SJSA1 (cell line): Measurements from ENCODE around the gene PEPD. TPM values are rescaled to one million over a fixed set of nuclear protein-coding genes. Genes with fewer than 3 reads are reported as not detected.

Experiments used
- DNase-seq, 2 experiments: peaks; one replicate each; pipeline ENCODE4 v3.0.0-alpha.2; 2015 to 2020; ENCODE audit warnings: low spot score in 2 of 2, low read depth in 1 of 2
- H3K27ac ChIP-seq: fragments of 250-450 bp; sonication (Bioruptor Pico); 2 replicates; pipeline ENCODE4 v1.5.1; 2020; ENCODE audit warnings: mild to moderate bottlenecking, moderate library complexity
- H3K27me3 ChIP-seq: fragments of 250-450 bp; sonication (Bioruptor Pico); replicated peaks from 2 replicates; pipeline ENCODE4 v1.5.1; 2020; ENCODE audit warnings: mild to moderate bottlenecking, moderate library complexity
- H3K36me3 ChIP-seq: fragments of 250-450 bp; sonication (Bioruptor Pico); 2 replicates; pipeline ENCODE4 v1.5.1; 2020; ENCODE audit warnings: mild to moderate bottlenecking
- H3K4me1 ChIP-seq: fragments of 250-450 bp; sonication (Bioruptor Pico); replicated peaks from 2 replicates; pipeline ENCODE4 v1.6.1; 2021; ENCODE audit warnings: mild to moderate bottlenecking
- H3K4me3 ChIP-seq: fragments of 250-450 bp; sonication (Bioruptor Pico); 2 replicates; pipeline ENCODE4 v1.5.1; 2020; ENCODE audit warnings: mild to moderate bottlenecking
- H3K9me3 ChIP-seq: fragments of 250-450 bp; sonication (Bioruptor Pico); replicated peaks from 2 replicates; pipeline ENCODE4 v1.5.1; 2020; ENCODE audit warnings: mild to moderate bottlenecking
- total RNA-seq: library from RNA; depleted of rRNA; stranded (reverse); fragments of >200 nt; shearing (Covaris generic); gene quantifications from 2 replicates; pipeline ENCODE4 v1.2.3, GENCODE V29; 2014

Gene PEPD
- total RNA-seq, 1 experiment from 2014 or later = 137 TPM

GRCh38 chr19:33505148-33505547, 16.4 kb downstream of the PEPD start:
- no peaks in the 10 kb centered on the region for H3K9me3 ChIP-seq
- no peak for DNase-seq
- no peak overlapping the region for H3K4me3 ChIP-seq
- H3K27ac ChIP-seq = no peak overlapping the region
- H3K4me1 ChIP-seq = no peaks in the 10 kb centered on the region
- no peaks in the 10 kb centered on the region for H3K27me3 ChIP-seq
- peaks cover 42% of the 10 kb centered on the region for H3K36me3 ChIP-seq

GRCh38 chr19:33504058-33504444, 17.5 kb downstream of the PEPD start:
- H3K36me3 ChIP-seq = peaks cover 39% of the 10 kb centered on the region
- H3K27me3 ChIP-seq = no peaks in the 10 kb centered on the region
- no peaks in the 10 kb centered on the region for H3K9me3 ChIP-seq
- DNase-seq = no peak
- no peaks in the 10 kb centered on the region for H3K4me1 ChIP-seq
- no peak overlapping the region for H3K27ac ChIP-seq
- H3K4me3 ChIP-seq = no peak overlapping the region

- Histone ChIP-seq H3K9me3 (no peaks in the 10 kb centered on the region), H3K4me3 (no peak overlapping the region), H3K36me3 (peaks cover 37% of the 10 kb centered on the region), H3K27me3 (no peaks in the 10 kb centered on the region), H3K27ac (no peak overlapping the region), H3K4me1 (no peaks in the 10 kb centered on the region)
- DNase-seq = no peak
These were observed 18.0 kb downstream of the PEPD start for GRCh38 chr19:33503433-33504057.

GRCh38 chr19:33503030-33503429, 18.6 kb downstream of the PEPD start:
- Histone ChIP-seq H3K4me1 (no peaks in the 10 kb centered on the region), H3K9me3 (no peaks in the 10 kb centered on the region), H3K4me3 (no peak overlapping the region), H3K27me3 (no peaks in the 10 kb centered on the region), H3K36me3 (peaks cover 35% of the 10 kb centered on the region), H3K27ac (no peak overlapping the region)
- DNase-seq = no peak

GRCh38 chr19:33502521-33502920, 19.1 kb downstream of the PEPD start:
- Histone ChIP-seq H3K27me3 (no peaks in the 10 kb centered on the region), H3K27ac (no peak overlapping the region), H3K9me3 (no peaks in the 10 kb centered on the region), H3K4me3 (no peak overlapping the region), H3K36me3 (peaks cover 38% of the 10 kb centered on the region), H3K4me1 (no peaks in the 10 kb centered on the region)
- DNase-seq = no peak

- Histone ChIP-seq H3K27ac (no peak overlapping the region), H3K36me3 (peaks cover 43% of the 10 kb centered on the region), H3K27me3 (no peaks in the 10 kb centered on the region), H3K9me3 (no peaks in the 10 kb centered on the region), H3K4me1 (no peaks in the 10 kb centered on the region), H3K4me3 (no peak overlapping the region)
- DNase-seq = no peak
These were observed 19.8 kb downstream of the PEPD start for GRCh38 chr19:33501693-33502356.

- Histone ChIP-seq H3K36me3 (peaks cover 39% of the 10 kb centered on the region), H3K9me3 (no peaks in the 10 kb centered on the region), H3K27me3 (no peaks in the 10 kb centered on the region), H3K4me1 (no peaks in the 10 kb centered on the region), H3K4me3 (no peak overlapping the region), H3K27ac (no peak overlapping the region)
- no peak for DNase-seq
These were observed 20.6 kb downstream of the PEPD start for GRCh38 chr19:33500991-33501390.

- H3K9me3 ChIP-seq = no peaks in the 10 kb centered on the region
- H3K4me3 ChIP-seq = no peak overlapping the region
- H3K4me1 ChIP-seq = no peaks in the 10 kb centered on the region
- H3K27ac ChIP-seq = no peak overlapping the region
- H3K36me3 ChIP-seq = peaks cover 39% of the 10 kb centered on the region
- no peak for DNase-seq
- no peaks in the 10 kb centered on the region for H3K27me3 ChIP-seq
These were observed 21.0 kb downstream of the PEPD start for GRCh38 chr19:33500586-33500985.

GRCh38 chr19:33499671-33500506, 21.7 kb downstream of the PEPD start:
- Histone ChIP-seq H3K9me3 (no peaks in the 10 kb centered on the region), H3K4me3 (no peak overlapping the region), H3K4me1 (no peaks in the 10 kb centered on the region), H3K27me3 (no peaks in the 10 kb centered on the region), H3K36me3 (peaks cover 39% of the 10 kb centered on the region), H3K27ac (no peak overlapping the region)
- DNase-seq = no peak

GRCh38 chr19:33499248-33499647, 22.3 kb downstream of the PEPD start:
- Histone ChIP-seq H3K27me3 (no peaks in the 10 kb centered on the region), H3K4me1 (no peaks in the 10 kb centered on the region), H3K27ac (no peak overlapping the region), H3K4me3 (no peak overlapping the region), H3K9me3 (no peaks in the 10 kb centered on the region), H3K36me3 (peaks cover 38% of the 10 kb centered on the region)
- no peak for DNase-seq

GRCh38 chr19:33498391-33499000, 23.1 kb downstream of the PEPD start:
- H3K4me1 ChIP-seq = no peaks in the 10 kb centered on the region
- peaks cover 35% of the 10 kb centered on the region for H3K36me3 ChIP-seq
- DNase-seq = no peak
- no peaks in the 10 kb centered on the region for H3K9me3 ChIP-seq
- no peak overlapping the region for H3K27ac ChIP-seq
- H3K4me3 ChIP-seq = no peak overlapping the region
- H3K27me3 ChIP-seq = no peaks in the 10 kb centered on the region

- Histone ChIP-seq H3K4me3 (no peak overlapping the region), H3K36me3 (peaks cover 35% of the 10 kb centered on the region), H3K27ac (no peak overlapping the region), H3K4me1 (no peaks in the 10 kb centered on the region), H3K9me3 (no peaks in the 10 kb centered on the region), H3K27me3 (no peaks in the 10 kb centered on the region)
- no peak for DNase-seq
These were observed 23.8 kb downstream of the PEPD start for GRCh38 chr19:33497778-33498175.

- Histone ChIP-seq H3K4me3 (no peak overlapping the region), H3K36me3 (peaks cover 33% of the 10 kb centered on the region), H3K4me1 (no peaks in the 10 kb centered on the region), H3K27me3 (no peaks in the 10 kb centered on the region), H3K9me3 (no peaks in the 10 kb centered on the region), H3K27ac (no peak overlapping the region)
- no peak for DNase-seq
These were observed 24.3 kb downstream of the PEPD start for GRCh38 chr19:33497131-33497777.
